Transverse colon (tissue), 4 donors: Measurements from ENCODE around the gene RNF224. TPM values are rescaled to one million over a fixed set of nuclear protein-coding genes. Genes with fewer than 3 reads are reported as not detected.

ENCODE experiments used
- DNase-seq: peaks from one replicate; pipeline ENCODE4 v3.0.0-alpha.2; 2019
- H3K27ac ChIP-seq, 4 donors: fragments of 200-600 bp; sonication (generic); 2 replicates each; pipeline ENCODE4 v1.5.1; 2016 to 2018; ENCODE audit warnings: inconsistent platforms in 4 of 4
- H3K27me3 ChIP-seq: fragments of 200-600 bp; sonication (generic); 2 replicates; pipeline ENCODE4 v1.5.1; 2017; ENCODE audit warnings: inconsistent platforms
- H3K36me3 ChIP-seq, 4 donors: fragments of 200-600 bp; sonication (generic); 2 replicates each; pipeline ENCODE4 v1.5.1; 2017 to 2019; ENCODE audit warnings: inconsistent platforms in 4 of 4
- H3K4me1 ChIP-seq, 4 donors: fragments of 200-600 bp; sonication (generic); 2 replicates each; pipeline ENCODE4 v1.5.1; 2017 to 2020; ENCODE audit warnings: inconsistent platforms in 4 of 4
- H3K4me3 ChIP-seq, 4 donors: fragments of 200-600 bp; sonication (generic); 1 replicate in 1 of 4; 2 replicates in 3 of 4; pipeline versions ENCODE4 v1.5.1 to v1.6.1; 2017 to 2019; ENCODE audit warnings: inconsistent platforms in 4 of 4
- H3K9me3 ChIP-seq, 2 donors: fragments of 200-600 bp; sonication (generic); 2 replicates each; pipeline ENCODE4 v1.5.1; 2017 to 2019; ENCODE audit warnings: inconsistent platforms in 2 of 2
- EP300 ChIP-seq: sonication (generic); formaldehyde crosslinking; IDR thresholded peaks from one replicate; pipeline ENCODE4 v1.6.1; 2017; ENCODE audit warnings: antibody characterized with exemption, low read depth
- POLR2A ChIP-seq: fragments of 450-650 bp; IDR thresholded peaks from one replicate; pipeline ENCODE4 v1.6.1; 2016; ENCODE audit warnings: antibody characterized with exemption, mild to moderate bottlenecking, moderate library complexity
- POLR2AphosphoS5 ChIP-seq, 3 donors: sonication (generic); formaldehyde crosslinking; IDR thresholded peaks; one replicate each; pipeline ENCODE4 v1.6.1; 2016; ENCODE audit warnings: antibody characterized with exemption in 3 of 3
- WGBS, 2 donors: methylation state at CpG; one replicate each; pipeline ENCODE4 v1.1.5; 2018; ENCODE audit warnings: low coverage in 1 of 2; 5-methylcytosine and 5-hydroxymethylcytosine counted together
- in situ Hi-C, 4 donors: fragments of 200-750 bp; cut with MboI; loops; one replicate each; pipeline versions ENCODE4 v1.15.0 to v1.15.1; 2017; ENCODE audit warnings: low sequenced_read_pairs in 3 of 4, low pct_ligation_motif_present in 1 of 4, low pct_unique_long_range_greater_than_20kb in 1 of 4
- intact Hi-C: fragments of 100-400 bp; cut with DNase I; formaldehyde crosslinking; loops from one replicate; pipeline ENCODE4 v1.15.1; 2023; ENCODE audit warnings: low total_unique reads
- total RNA-seq, 4 donors: library from RNA; depleted of rRNA; stranded (reverse); fragments of >200 nt; gene quantifications; one replicate each; pipeline ENCODE4 v1.1.0, GENCODE V29; 2016
- TF ChIP-seq, protein P1 (sequence below), 5 experiments: fragments of 200-600 bp in 3 of 5; fragments of 450-650 bp in 2 of 5; sonication (generic) in 3 of 5; IDR thresholded peaks; 1 replicate in 2 of 5; 2 replicates in 3 of 5; pipeline ENCODE4 v1.5.1; 2016 to 2017; ENCODE audit warnings: antibody characterized with exemption in 5 of 5, inconsistent platforms in 3 of 5, mild to moderate bottlenecking in 2 of 5, moderate library complexity in 1 of 5

The RNF224 gene
- total RNA-seq, 4 donors from 2014 or later, result not detected

DNA sequence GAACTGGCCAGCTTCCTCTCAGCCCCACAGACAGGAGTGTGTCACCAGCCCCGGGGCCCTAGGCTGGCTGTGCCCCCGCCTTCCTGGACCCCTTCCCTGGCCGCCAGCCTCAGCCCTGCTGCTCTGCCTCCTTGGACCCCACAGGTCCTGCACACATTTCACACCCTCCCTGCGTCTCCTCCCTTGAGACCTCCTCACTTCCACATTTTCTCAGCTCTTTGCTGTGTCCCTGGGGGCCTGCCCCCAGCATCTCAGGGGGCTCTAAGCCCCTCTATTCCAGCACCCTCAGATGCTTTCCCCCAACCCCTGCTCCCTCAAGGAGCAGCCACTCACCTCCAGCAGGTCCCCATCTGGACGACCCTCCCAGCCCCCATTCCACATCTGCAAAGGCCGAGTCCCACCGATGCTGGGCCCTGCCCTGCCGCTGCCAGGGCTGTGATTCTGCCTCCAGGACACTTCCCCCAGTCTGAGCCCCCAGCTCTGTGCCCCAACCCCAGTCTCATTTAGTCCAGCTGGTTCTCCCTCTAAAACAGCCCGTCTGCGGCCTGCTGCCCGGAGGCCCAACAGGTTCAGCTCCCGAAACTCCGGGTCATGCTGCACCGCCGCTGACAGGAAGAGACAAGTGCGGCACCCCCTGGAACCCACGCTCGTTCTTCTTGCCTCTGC is 7.6 kb downstream of the RNF224 start:
- in situ Hi-C loops, result loop anchor here in 1 of 4 donors (10.0 kb wide), 1 partner anchor 110 kb away; no protein-coding TSS in a partner anchor
- Histone ChIP-seq H3K27ac (no peak overlapping the region), H3K4me3 (no peak overlapping the region), H3K4me1 (peaks cover 37 to 57% (median 45%) of the 10 kb centered on the region in 4 donors), H3K36me3 (no peaks in the 10 kb centered on the region), H3K9me3 (no peaks in the 10 kb centered on the region), H3K27me3 (peaks cover 52% of the 10 kb centered on the region)
- no peak for DNase-seq
- intact Hi-C loops, result no loop called here
- 66 to 80% methylated on average over 2 to 17 of the region's 18 CpGs for WGBS, 2 donors
- TF ChIP-seq POLR2A (no peak), EP300 (no peak), POLR2AphosphoS5 (IDR thresholded peaks at IDR 0.05) (no peak)
- TF ChIP-seq, protein P1, sequence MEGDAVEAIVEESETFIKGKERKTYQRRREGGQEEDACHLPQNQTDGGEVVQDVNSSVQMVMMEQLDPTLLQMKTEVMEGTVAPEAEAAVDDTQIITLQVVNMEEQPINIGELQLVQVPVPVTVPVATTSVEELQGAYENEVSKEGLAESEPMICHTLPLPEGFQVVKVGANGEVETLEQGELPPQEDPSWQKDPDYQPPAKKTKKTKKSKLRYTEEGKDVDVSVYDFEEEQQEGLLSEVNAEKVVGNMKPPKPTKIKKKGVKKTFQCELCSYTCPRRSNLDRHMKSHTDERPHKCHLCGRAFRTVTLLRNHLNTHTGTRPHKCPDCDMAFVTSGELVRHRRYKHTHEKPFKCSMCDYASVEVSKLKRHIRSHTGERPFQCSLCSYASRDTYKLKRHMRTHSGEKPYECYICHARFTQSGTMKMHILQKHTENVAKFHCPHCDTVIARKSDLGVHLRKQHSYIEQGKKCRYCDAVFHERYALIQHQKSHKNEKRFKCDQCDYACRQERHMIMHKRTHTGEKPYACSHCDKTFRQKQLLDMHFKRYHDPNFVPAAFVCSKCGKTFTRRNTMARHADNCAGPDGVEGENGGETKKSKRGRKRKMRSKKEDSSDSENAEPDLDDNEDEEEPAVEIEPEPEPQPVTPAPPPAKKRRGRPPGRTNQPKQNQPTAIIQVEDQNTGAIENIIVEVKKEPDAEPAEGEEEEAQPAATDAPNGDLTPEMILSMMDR (IDR thresholded peaks at IDR 0.05), result no peak

DNA sequence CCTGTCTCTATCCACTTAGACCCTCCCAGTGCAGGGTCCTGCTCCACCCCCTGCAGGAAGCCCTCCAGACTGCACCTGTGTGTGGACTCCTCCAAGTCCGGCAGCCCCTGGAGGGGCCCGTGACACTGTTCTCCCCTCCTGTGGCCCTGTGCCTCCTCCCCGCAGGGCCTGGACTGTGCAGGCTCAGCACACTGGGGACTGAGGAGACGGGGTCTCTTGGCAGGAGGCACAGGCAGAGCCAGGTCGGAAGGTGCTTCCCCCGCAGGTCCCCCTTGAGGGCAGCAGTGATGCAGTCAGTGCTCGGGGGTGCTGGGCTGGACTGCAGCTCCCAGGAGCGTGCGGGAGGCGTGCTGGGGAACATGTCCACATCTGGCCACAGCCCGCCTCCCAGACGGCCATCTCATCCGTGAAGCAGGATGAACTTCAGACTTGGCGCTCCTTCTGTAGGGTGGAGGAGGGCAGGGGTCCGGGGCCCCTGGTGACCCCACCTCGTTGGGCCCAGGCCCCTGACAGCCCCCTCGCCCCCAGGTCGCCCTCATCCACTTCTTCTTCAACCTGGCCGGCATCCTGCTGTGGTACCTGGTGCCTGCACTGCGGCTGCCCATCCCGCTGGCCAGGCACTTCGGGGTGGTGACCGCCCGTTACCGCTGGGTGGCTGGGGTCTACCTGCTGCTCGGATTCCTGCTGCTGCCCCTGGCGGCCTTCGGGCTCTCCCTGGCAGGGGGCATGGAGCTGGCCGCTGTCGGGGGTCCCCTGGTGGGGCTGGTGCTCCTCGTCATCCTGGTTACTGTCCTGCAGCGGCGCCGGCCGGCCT is 8.3 kb downstream of the RNF224 start:
- Histone ChIP-seq H3K27me3 (peaks cover 44% of the 10 kb centered on the region), H3K36me3 (no peaks in the 10 kb centered on the region), H3K4me1 (peaks cover 34 to 52% (median 44%) of the 10 kb centered on the region in 4 donors), H3K4me3 (peak overlapping the region in 1 of 4 donors; percentile 26), H3K27ac (no peak overlapping the region), H3K9me3 (no peaks in the 10 kb centered on the region)
- no peak for DNase-seq
- in situ Hi-C loops, result loop anchor here in 1 of 4 donors (10.0 kb wide), 1 partner anchor 111 kb away; no protein-coding TSS in a partner anchor
- WGBS, 2 donors, result 61% methylated on average over 15 of the region's 35 CpGs; no CpG with 5 or more reads in 1 of the 2 donors
- no peak for TF ChIP-seq POLR2A
- TF ChIP-seq POLR2AphosphoS5 (IDR thresholded peaks at IDR 0.05), result no peak
- TF ChIP-seq, protein P1 (IDR thresholded peaks at IDR 0.05), result no peak
- TF ChIP-seq EP300, result no peak
- intact Hi-C loops, result no loop called here

- in situ Hi-C loops, result loop anchor here in 1 of 4 donors (10.0 kb wide), 1 partner anchor 112 kb away; no protein-coding TSS in a partner anchor
- no peaks in the 10 kb centered on the region for H3K9me3 ChIP-seq
- no peaks in the 10 kb centered on the region for H3K36me3 ChIP-seq
- peak overlapping the region in 3 of 4 donors; percentile 99 to 100 (median 99) for H3K27ac ChIP-seq
- TF ChIP-seq POLR2AphosphoS5 (IDR thresholded peaks at IDR 0.05), result no peak
- TF ChIP-seq, protein P1 (IDR thresholded peaks at IDR 0.05), result peak; percentile 99 to 100 (median 100)
- intact Hi-C loops, result no loop called here
- DNase-seq, result peak; percentile 93
- 6% methylated on average over 23 of the region's 31 CpGs; no CpG with 5 or more reads in 1 of the 2 donors for WGBS, 2 donors
- H3K4me3 ChIP-seq, result peak overlapping the region in 1 of 4 donors; percentile 26
- H3K27me3 ChIP-seq, result peaks cover 37% of the 10 kb centered on the region
- peaks cover 34 to 52% (median 44%) of the 10 kb centered on the region in 4 donors for H3K4me1 ChIP-seq
Measured at GRCh38 chr9:137236238-137236935, 9.1 kb downstream of the RNF224 start.
